RKO (cell line): ENCODE results near the gene ALDOA.
A peak's percentile ranks its signal among the peaks of the same experiment; 100 is the strongest.

Experiments
- DNase-seq: peaks from one replicate; pipeline ENCODE4 v3.0.0-alpha.2; 2016; ENCODE audit warnings: low spot score

Gene ALDOA

DNA sequence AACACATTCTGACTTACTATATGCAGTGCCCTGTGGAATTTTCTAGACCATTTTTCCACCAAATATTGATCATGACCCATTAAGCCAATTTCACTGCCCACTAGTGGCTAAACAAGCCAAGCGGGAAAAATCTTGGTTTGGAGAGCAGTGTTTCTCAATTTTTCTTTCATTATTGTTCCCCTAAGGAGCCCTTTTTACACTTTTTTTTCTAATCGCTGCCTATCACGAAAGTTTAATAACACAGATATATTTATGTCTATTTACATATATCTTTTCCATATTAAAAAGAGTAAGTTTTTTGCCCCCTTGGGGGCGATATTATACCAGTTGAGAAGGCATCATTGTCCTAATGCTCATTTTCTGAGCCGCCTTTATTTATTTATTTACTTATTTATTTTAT lies 23.7 kb upstream of the ALDOA start:
- peak; percentile 52 for DNase-seq

DNA sequence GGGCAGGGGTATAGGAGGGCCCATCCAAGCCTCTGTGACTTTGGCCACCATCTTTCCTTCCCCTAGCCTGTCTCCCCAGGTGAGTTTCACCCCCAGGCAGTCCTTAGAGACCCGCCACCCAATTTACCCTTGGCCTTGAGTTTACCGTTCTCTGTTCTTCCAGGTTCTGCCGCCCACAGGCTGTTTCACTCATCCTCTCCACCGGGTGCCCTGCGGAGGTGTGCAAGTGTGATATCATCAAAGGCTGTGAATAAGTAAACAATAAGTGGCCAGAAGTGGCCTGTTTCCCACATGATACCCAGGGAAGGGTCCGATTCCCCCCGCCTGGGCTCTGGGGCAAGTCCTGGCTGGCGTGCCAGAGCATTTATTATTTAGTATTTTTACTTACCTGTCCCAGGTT lies 19.4 kb upstream of the ALDOA start:
- DNase-seq, result no peak

GRCh38 chr16:30046588-30046987 lies 19.0 kb upstream of the ALDOA start:
- DNase-seq, result no peak

- no peak for DNase-seq
Observed at GRCh38 chr16:30049871-30050270, 15.7 kb upstream of the ALDOA start.

DNA sequence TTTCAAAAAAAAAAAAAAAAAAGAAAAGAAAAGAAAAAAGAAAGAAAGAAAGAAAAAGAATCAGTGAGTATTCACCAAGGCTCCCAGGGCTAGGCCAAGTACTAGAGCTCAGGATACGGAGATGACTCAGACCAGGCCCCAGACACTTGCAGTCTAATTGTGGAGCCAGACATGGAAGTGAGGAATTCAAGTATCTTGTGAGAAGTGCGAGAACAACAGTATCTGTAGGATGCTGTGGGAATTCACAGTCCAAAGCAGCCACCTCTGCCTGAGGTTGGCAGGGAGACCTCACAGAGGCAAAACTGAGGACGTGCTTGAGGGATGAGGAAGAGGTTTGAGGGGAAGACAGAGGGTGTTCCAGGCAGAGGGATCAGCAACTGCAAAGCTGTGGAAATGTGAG lies 14.0 kb upstream of the ALDOA start:
- DNase-seq, result peak; percentile 70

GRCh38 chr16:30052671-30053372 lies 12.7 kb upstream of the ALDOA start:
- peak; percentile 93 for DNase-seq

GRCh38 chr16:30053376-30054015 lies 12.1 kb upstream of the ALDOA start:
- DNase-seq, result peak; percentile 80

- DNase-seq, result no peak
Observed at GRCh38 chr16:30054451-30054850, 11.1 kb upstream of the ALDOA start.

GRCh38 chr16:30054959-30055553 lies 10.5 kb upstream of the ALDOA start:
- DNase-seq, result no peak

DNA sequence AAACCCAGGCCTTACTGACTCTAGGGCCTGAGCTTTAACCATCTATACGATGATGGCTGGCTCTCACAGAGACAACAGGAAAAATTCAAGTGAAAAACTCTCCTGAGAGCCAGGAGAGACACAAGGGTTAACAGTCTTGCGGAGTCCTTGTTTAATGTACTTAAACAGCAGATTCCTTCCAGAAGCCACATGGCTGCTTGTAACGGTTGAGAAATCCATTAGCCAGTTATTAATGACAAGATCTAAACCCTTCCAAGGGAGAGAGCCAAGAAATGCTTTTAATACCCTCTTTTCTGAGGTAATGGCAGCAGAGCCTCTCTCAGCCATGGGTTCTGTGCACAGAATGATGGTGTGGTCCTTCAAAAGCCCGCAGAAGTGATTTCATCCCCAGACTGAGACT lies 5.2 kb upstream of the ALDOA start:
- no peak for DNase-seq

DNA sequence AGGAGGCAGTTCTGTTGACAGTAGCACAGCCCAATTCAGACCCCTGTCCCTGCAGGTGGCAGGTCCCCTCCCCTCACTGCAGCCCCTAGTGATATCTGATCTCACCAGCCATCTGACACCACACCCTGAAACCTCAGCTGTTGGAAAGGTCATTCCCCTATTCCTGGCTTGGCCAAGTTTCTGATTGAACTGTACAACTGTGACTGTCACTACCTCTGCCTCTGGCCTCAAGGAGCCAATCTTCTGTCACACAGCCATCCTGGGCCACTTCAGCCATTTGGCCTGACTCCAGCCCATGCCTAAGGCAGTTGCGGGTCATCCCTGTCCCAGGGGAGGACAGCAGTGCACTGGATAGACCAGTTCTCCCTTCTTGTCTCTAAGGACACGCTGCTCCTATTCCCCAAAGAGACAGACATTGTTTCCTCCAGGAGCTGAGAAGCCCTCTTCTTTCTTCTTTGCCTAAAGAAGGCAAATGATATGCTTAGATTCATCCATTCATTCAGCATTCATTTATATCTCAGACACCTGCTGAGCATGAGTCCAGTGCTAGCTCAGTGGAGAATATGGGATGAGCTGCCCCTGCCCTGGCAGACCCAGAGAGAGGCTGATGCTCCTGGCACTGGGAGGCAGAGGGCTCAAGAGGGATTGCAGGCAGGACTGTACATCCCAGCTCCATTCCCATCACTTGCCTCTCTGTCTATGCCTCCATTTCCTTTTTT lies 4.6 kb upstream of the ALDOA start:
- no peak for DNase-seq

- DNase-seq, result no peak
Observed at GRCh38 chr16:30063278-30063892, 2.2 kb upstream of the ALDOA start.

DNA sequence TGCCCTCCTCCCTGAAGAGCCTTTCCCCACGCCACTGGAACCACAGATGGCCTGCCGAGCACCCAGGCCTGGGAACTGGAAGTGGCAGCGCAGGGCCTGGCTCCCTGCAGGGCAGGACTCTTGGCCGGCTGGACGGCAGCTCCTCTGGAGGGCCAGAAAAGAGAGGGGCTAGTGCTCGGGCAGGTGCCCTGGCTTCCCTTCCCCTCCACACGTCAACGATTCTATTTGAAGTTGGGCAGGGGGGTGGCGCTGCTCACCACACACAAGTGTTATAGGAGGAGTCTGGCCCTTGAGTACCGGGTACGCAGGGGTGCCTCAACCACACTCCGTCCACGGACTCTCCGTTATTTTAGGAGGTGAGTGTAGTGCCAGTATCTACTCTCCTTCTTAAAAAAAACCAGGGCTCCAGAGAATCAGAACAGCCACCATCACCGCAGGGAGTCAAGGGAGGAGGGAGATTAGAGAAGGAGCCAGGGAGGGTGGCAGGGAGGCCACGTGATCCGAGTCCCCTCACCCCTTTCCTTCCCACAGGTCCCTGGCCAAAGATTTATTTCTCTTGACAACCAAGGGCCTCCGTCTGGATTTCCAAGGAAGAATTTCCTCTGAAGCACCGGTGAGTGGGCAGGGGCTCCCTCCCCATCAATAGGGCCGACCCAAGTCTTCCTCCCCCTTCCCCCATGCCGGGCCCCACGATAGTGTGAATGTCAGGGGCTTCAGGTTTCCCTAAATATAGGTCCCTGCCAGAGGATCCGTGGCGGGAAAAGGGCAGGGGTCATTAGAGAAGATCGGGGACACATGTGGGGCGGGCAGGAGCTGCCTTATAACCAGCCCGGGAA lies 1.4 kb upstream of the ALDOA start:
- DNase-seq, result peak; percentile 84

- no peak for DNase-seq
Observed at GRCh38 chr16:30064729-30065101, 845 bp upstream of the ALDOA start.

DNA sequence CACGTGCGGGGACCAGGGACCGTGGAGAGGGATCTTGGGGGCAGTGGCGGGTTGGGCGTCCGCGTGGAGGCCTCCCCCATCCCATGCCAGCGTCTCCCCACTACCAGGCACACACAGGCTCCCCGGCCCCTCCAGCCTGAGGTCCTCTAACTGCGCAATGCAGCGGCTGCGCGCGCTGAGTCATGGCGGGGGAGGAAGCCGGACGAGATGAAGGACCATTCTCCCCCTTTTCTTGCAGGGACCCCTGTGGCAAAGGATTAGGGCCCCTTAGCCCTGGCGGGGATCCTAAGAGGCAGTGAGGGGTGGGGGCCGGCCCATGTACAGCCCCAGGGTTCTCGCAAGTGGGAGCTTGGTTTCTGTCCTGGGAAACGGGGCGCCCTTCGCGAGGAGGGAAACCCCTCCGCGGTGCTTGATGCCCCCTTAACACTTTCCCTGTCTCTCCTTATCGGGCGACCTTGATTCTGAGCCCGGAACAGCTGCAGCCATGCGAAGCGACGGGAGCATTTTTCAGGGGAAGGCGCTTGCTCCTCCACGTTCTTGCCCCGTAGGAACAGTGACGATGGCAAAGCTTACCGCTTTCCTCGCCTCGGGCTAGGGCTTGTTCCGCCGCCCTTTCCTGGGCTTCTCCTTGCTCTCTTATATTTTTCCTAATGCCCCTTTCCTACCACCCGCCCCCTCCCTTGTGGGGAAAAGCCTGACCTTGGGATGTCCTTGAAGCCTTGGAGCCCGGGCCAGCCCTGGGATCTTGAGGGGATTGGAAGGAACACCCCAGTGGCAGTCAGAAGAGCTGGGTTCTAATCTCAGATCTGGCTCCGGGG lies 592 bp downstream of the ALDOA start:
- peak; percentile 78 for DNase-seq

GRCh38 chr16:30066761-30067583 lies 1.4 kb downstream of the ALDOA start:
- no peak for DNase-seq

DNA sequence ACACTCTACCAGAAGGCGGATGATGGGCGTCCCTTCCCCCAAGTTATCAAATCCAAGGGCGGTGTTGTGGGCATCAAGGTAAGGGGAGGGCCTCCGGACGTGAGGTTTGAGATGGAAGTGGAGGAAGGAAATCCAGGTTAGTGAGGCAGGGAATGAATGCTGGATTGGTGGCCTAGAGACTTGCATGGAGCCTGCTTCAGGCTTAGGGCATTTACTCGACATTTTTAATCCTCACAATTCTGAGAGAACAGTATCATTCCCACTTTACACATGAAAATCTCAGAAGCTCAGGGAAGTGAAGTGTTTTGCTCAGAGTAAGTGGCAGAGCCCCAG lies 2.0 kb downstream of the ALDOA start:
- DNase-seq, result no peak

DNA sequence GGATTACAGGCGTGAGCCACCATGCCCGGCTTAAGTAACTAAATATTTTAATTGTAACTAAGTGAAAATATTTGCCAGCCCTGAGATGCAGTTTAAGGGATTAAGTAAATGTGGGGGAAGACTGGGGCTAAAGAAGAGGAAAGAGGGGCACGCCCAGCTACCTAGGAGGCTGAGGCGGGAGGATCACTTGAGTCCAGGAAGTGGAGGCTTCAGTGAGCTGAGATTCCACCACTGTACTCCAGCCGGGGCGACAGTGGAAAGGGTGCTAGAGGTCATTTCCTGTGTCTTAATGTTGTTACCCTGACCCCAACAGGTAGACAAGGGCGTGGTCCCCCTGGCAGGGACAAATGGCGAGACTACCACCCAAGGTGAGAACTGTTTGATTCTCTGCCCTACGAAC lies 2.8 kb downstream of the ALDOA start:
- DNase-seq, result no peak

- peak; percentile 52 for DNase-seq
Observed at GRCh38 chr16:30068750-30069610, 3.4 kb downstream of the ALDOA start.
